Astrocyte of the cerebellum (primary cell): ENCODE measurements around the gene POU3F2.
A peak's percentile ranks its signal among the peaks of the same experiment; 100 is the strongest.

Experiments used
- DNase-seq: peaks from one replicate; pipeline ENCODE4 v3.0.0-alpha.2; 2011; ENCODE audit warnings: low read depth
- H3K4me3 ChIP-seq: 2 replicates; pipeline ENCODE4 v1.5.1; 2011; ENCODE audit warnings: mild to moderate bottlenecking, low read depth, low read length, moderate library complexity
- in situ Hi-C: cut with HindIII; loops from 2 replicates; pipeline ENCODE4 v1.10.0; 2017; ENCODE audit warnings: low sequenced_read_pairs
- TF ChIP-seq, protein P1 (sequence below): IDR thresholded peaks from 2 replicates; pipeline ENCODE4 v1.5.1; 2012; ENCODE audit warnings: low read length, low read depth, moderate library complexity, mild to moderate bottlenecking; ENCODE audit errors: missing control alignments

Gene POU3F2

DNA sequence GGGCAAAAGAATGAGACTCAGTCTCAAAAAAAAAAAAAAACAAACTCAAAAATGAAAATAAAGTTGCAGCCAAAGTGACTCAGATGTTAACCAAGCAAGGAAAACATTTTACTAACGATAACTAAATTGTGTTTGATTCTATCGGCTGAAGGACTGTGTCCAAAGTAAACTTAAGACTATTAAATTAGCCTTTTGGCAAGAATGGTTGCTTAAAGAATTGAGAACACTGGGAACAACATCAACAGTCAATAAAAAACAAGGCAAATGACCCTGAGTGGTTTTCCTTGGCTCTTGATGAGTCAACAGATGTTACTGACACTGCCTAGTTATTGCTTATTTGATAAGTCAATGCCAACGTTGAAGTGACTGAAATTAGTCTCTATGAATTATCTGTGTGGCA lies 36.7 kb downstream of the POU3F2 start:
- DNase-seq: peak; percentile 77
- TF ChIP-seq, protein P1, sequence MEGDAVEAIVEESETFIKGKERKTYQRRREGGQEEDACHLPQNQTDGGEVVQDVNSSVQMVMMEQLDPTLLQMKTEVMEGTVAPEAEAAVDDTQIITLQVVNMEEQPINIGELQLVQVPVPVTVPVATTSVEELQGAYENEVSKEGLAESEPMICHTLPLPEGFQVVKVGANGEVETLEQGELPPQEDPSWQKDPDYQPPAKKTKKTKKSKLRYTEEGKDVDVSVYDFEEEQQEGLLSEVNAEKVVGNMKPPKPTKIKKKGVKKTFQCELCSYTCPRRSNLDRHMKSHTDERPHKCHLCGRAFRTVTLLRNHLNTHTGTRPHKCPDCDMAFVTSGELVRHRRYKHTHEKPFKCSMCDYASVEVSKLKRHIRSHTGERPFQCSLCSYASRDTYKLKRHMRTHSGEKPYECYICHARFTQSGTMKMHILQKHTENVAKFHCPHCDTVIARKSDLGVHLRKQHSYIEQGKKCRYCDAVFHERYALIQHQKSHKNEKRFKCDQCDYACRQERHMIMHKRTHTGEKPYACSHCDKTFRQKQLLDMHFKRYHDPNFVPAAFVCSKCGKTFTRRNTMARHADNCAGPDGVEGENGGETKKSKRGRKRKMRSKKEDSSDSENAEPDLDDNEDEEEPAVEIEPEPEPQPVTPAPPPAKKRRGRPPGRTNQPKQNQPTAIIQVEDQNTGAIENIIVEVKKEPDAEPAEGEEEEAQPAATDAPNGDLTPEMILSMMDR: no peak
- in situ Hi-C loops: loop anchor here (25.0 kb wide), 1 partner anchor 241 kb away; no protein-coding TSS in a partner anchor
- no peak overlapping the region for H3K4me3 ChIP-seq

- H3K4me3 ChIP-seq: no peak overlapping the region
- in situ Hi-C loops: loop anchor here (25.0 kb wide), 1 partner anchor 240 kb away; no protein-coding TSS in a partner anchor
- DNase-seq: no peak
- TF ChIP-seq, protein P1: no peak
Observed at GRCh38 chr6:98871821-98872220, 37.4 kb downstream of the POU3F2 start.

GRCh38 chr6:98875375-98875774 lies 41.0 kb downstream of the POU3F2 start:
- TF ChIP-seq, protein P1: no peak
- in situ Hi-C loops: no loop called here
- H3K4me3 ChIP-seq: no peak overlapping the region
- no peak for DNase-seq

GRCh38 chr6:98877250-98877649 lies 42.9 kb downstream of the POU3F2 start:
- no peak for DNase-seq
- TF ChIP-seq, protein P1: no peak
- no peak overlapping the region for H3K4me3 ChIP-seq
- in situ Hi-C loops: no loop called here

DNA sequence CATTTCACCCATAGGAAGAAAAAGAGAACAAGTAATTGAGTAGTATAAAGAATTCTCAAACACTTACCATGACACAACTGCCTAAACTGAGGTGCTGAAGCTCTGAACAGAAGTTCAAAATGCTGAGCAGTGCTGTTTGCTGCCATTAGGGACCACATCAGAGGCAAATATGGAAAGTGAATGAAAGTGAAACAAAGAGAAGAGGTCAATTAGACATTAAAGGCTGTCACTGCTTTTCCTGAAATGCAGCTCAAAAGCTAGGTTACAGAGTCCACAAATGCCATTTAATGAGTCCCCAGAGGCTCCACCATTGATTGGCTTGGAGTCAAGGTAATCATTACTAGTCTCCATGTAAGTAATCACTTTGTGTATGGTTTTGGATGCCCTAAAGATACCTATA lies 46.1 kb downstream of the POU3F2 start:
- TF ChIP-seq, protein P1: no peak
- no peak for DNase-seq
- no peak overlapping the region for H3K4me3 ChIP-seq
- in situ Hi-C loops: no loop called here

DNA sequence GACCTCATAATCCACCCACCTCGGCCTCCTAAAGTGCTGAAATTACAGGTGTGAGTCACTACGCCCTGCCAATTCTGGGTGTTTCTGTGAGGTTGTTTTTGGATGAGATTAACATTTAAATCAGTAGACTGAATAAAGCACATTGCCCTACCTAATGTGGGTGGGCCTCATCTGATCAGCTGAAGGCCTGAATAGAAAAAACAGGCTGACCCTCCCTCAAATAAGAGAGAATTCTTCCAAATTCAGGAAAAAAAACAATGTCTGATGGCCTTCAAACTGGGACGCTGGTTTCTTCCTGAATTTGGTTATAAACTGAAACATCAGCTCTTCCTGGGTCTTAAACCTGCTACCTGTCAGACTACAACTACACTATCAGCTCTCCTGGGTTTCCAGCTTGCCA lies 51.0 kb downstream of the POU3F2 start:
- no peak for DNase-seq
- TF ChIP-seq, protein P1: no peak
- H3K4me3 ChIP-seq: no peak overlapping the region
- in situ Hi-C loops: no loop called here

- in situ Hi-C loops: no loop called here
- DNase-seq: no peak
- TF ChIP-seq, protein P1: no peak
- no peak overlapping the region for H3K4me3 ChIP-seq
Observed at GRCh38 chr6:98887650-98888049, 53.3 kb downstream of the POU3F2 start.
